Thoracic aorta (tissue), 2 donors: ENCODE data around the gene ANXA6. TPM values are rescaled to one million over a fixed set of nuclear protein-coding genes. Genes with fewer than 3 reads are reported as not detected.

Experiments
- ATAC-seq: fragments of 150-250 bp; one replicate; pipeline ENCODE4 v1.8.0; 2017; ENCODE audit warnings: low read depth; ENCODE audit not compliant: insufficient number of reproducible peaks, low FRiP score
- DNase-seq: peaks from one replicate; pipeline ENCODE4 v3.0.0-alpha.2; 2020; ENCODE audit warnings: low spot score
- H3K27ac ChIP-seq, 2 donors: fragments of 200-600 bp; sonication (generic); 1 replicate in 1 of 2; 2 replicates in 1 of 2; pipeline ENCODE4 v1.5.1; 2016; ENCODE audit warnings: mild to moderate bottlenecking in 2 of 2, moderate library complexity in 2 of 2
- H3K27me3 ChIP-seq: fragments of 200-600 bp; sonication (generic); replicated peaks from 2 replicates; pipeline ENCODE4 v1.6.0; 2016; ENCODE audit warnings: mild to moderate bottlenecking; ENCODE audit not compliant: insufficient read depth
- H3K36me3 ChIP-seq: fragments of 200-600 bp; sonication (generic); one replicate; pipeline ENCODE4 v1.5.1; 2016
- H3K4me1 ChIP-seq, 2 donors: fragments of 200-600 bp; sonication (generic); 1 replicate in 1 of 2; 2 replicates in 1 of 2; pipeline versions ENCODE4 v1.5.1 to v1.6.0; 2016; ENCODE audit warnings: low read depth in 2 of 2, mild to moderate bottlenecking in 1 of 2; ENCODE audit not compliant: control insufficient read depth in 1 of 2
- H3K4me3 ChIP-seq: fragments of 200-600 bp; sonication (generic); 2 replicates; pipeline ENCODE4 v1.5.1; 2016; ENCODE audit warnings: mild to moderate bottlenecking
- H3K9me3 ChIP-seq: fragments of 200-600 bp; sonication (generic); 2 replicates; pipeline ENCODE4 v1.5.1; 2016
- CTCF ChIP-seq: fragments of 200-600 bp; sonication (generic); IDR thresholded peaks from one replicate; pipeline ENCODE4 v1.5.1; 2019; ENCODE audit warnings: antibody characterized with exemption
- total RNA-seq, 2 donors: library from RNA; depleted of rRNA; stranded (reverse); fragments of >200 nt; gene quantifications; one replicate each; pipeline versions ENCODE4 v1.1.0 to v1.2.3, GENCODE V29; 2016

ANXA6 gene
- total RNA-seq, 2 donors from 2014 or later: 207 to 349 TPM

- H3K9me3 ChIP-seq: no peaks in the 10 kb centered on the region
- peaks cover 53 to 84% of the 10 kb centered on the region in 2 donors for H3K4me1 ChIP-seq
- H3K27ac ChIP-seq: no peak overlapping the region
- ATAC-seq: no peak
- no peaks in the 10 kb centered on the region for H3K27me3 ChIP-seq
- H3K4me3 ChIP-seq: no peak overlapping the region
- no peak for TF ChIP-seq CTCF
- no peak for DNase-seq
- H3K36me3 ChIP-seq: peaks cover 14% of the 10 kb centered on the region
Observed at GRCh38 chr5:151065609-151066008, 92.0 kb downstream of the ANXA6 start.

- H3K27me3 ChIP-seq: no peaks in the 10 kb centered on the region
- TF ChIP-seq CTCF: no peak
- H3K9me3 ChIP-seq: no peaks in the 10 kb centered on the region
- H3K36me3 ChIP-seq: peaks cover 14% of the 10 kb centered on the region
- no peak for DNase-seq
- peaks cover 59 to 90% of the 10 kb centered on the region in 2 donors for H3K4me1 ChIP-seq
- no peak for ATAC-seq
- no peak overlapping the region for H3K4me3 ChIP-seq
- no peak overlapping the region for H3K27ac ChIP-seq
Observed at GRCh38 chr5:151064916-151065499, 92.6 kb downstream of the ANXA6 start.

- Histone ChIP-seq H3K36me3 (peaks cover 24% of the 10 kb centered on the region), H3K4me3 (peak overlapping the region; percentile 31), H3K9me3 (no peaks in the 10 kb centered on the region), H3K27ac (peak overlapping the region; percentile 62 to 63), H3K27me3 (no peaks in the 10 kb centered on the region), H3K4me1 (peaks cover 50 to 88% of the 10 kb centered on the region in 2 donors)
- ATAC-seq (peak; percentile 84), DNase-seq (no peak)
- no peak for TF ChIP-seq CTCF
Observed at GRCh38 chr5:151063142-151063989, 94.2 kb downstream of the ANXA6 start.

- Histone ChIP-seq H3K4me3 (no peak overlapping the region), H3K9me3 (no peaks in the 10 kb centered on the region), H3K4me1 (peaks cover 42 to 80% of the 10 kb centered on the region in 2 donors), H3K36me3 (peaks cover 26% of the 10 kb centered on the region), H3K27me3 (no peaks in the 10 kb centered on the region), H3K27ac (peak overlapping the region; percentile 62 to 63)
- DNase-seq: no peak
- TF ChIP-seq CTCF: no peak
- ATAC-seq: no peak
Observed at GRCh38 chr5:151062405-151063141, 95.0 kb downstream of the ANXA6 start.

GRCh38 chr5:151060742-151061141, 96.8 kb downstream of the ANXA6 start:
- peaks cover 42 to 61% of the 10 kb centered on the region in 2 donors for H3K4me1 ChIP-seq
- H3K27me3 ChIP-seq: no peaks in the 10 kb centered on the region
- no peaks in the 10 kb centered on the region for H3K9me3 ChIP-seq
- TF ChIP-seq CTCF: no peak
- no peak overlapping the region for H3K4me3 ChIP-seq
- peaks cover 37% of the 10 kb centered on the region for H3K36me3 ChIP-seq
- H3K27ac ChIP-seq: peak overlapping the region in 1 of 2 donors; percentile 19
- ATAC-seq (no peak), DNase-seq (no peak)
